Vagina (tissue), 2 donors: ENCODE results near the gene ATF6B. TPM values are rescaled to one million over a fixed set of nuclear protein-coding genes. Genes with fewer than 3 reads are reported as not detected.

ENCODE experiments used
- DNase-seq, 2 donors: peaks; one replicate each; pipeline ENCODE4 v3.0.0-alpha.2; 2017; ENCODE audit errors: extremely low spot score in 2 of 2
- H3K27ac ChIP-seq: fragments of 200-600 bp; sonication (generic); one replicate; pipeline ENCODE4 v1.5.1; 2019
- H3K27me3 ChIP-seq: fragments of 200-600 bp; sonication (generic); one replicate; pipeline ENCODE4 v1.5.1; 2019
- H3K36me3 ChIP-seq, 2 donors: fragments of 200-600 bp; sonication (generic); one replicate each; pipeline ENCODE4 v1.5.1; 2017 to 2019
- H3K4me1 ChIP-seq: fragments of 200-600 bp; sonication (generic); one replicate; pipeline ENCODE4 v1.5.1; 2019
- H3K4me3 ChIP-seq, 2 donors: fragments of 200-600 bp; sonication (generic); 1 replicate in 1 of 2; 2 replicates in 1 of 2; pipeline ENCODE4 v1.5.1; 2016 to 2019
- H3K9me3 ChIP-seq: fragments of 200-600 bp; sonication (generic); one replicate; pipeline ENCODE4 v1.5.1; 2019
- POLR2A ChIP-seq, 2 donors: fragments of 450-650 bp; IDR thresholded peaks; one replicate each; pipeline ENCODE4 v1.6.1; 2017; ENCODE audit warnings: antibody characterized with exemption in 2 of 2, mild to moderate bottlenecking in 2 of 2, moderate library complexity in 2 of 2
- POLR2AphosphoS5 ChIP-seq, 2 donors: sonication (generic); formaldehyde crosslinking; IDR thresholded peaks; one replicate each; pipeline ENCODE4 v1.9.0; 2017; ENCODE audit warnings: antibody characterized with exemption in 2 of 2, mild to moderate bottlenecking in 2 of 2, low read depth in 1 of 2; ENCODE audit not compliant: insufficient read depth in 1 of 2
- intact Hi-C: fragments of 100-400 bp; cut with DNase I; formaldehyde crosslinking; loops from one replicate; pipeline ENCODE4 v1.15.1; 2023
- total RNA-seq: library from RNA; depleted of rRNA; stranded (reverse); fragments of >200 nt; gene quantifications from one replicate; pipeline ENCODE4 v1.2.3, GENCODE V29; 2016
- TF ChIP-seq, protein P1 (sequence below), 3 experiments: fragments of 450-650 bp in 2 of 3; fragments of 200-600 bp in 1 of 3; sonication (generic) in 1 of 3; IDR thresholded peaks; one replicate each; pipeline ENCODE4 v1.5.1; 2017 to 2019; ENCODE audit warnings: antibody characterized with exemption in 3 of 3, mild to moderate bottlenecking in 2 of 3, moderate library complexity in 2 of 3

Gene ATF6B
- total RNA-seq, 1 donor from 2014 or later: 76.6 TPM

DNA sequence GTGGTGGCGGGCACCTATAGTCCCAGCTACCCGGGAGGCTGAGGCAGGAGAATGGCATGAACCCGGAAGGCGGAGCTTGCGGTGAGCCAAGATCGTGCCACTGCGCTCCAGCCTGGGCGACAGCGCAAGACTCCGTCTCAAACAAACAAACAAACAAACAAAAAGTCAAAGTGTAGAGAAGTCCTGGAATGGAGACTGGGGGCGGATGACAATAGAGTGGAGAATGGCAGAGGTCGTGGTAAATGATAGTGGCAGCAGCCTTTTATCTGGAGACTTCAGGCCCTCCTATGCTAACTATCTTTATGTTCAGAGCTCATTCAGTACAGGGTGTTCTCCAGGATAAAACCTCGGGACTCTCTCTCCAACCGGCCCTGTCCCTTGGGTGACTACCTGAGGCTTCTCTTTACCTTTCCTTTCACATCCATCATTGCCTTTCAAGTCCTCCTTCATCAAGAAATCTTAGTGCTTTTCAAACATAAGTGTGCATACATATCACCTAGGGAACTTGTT lies 3.4 kb upstream of the ATF6B start:
- H3K27me3 ChIP-seq: no peaks in the 10 kb centered on the region
- H3K36me3 ChIP-seq: peaks cover 0 to 5% of the 10 kb centered on the region in 2 donors
- no peak overlapping the region for H3K27ac ChIP-seq
- TF ChIP-seq POLR2A (IDR thresholded peaks at IDR 0.05) (no peak), POLR2AphosphoS5 (IDR thresholded peaks at IDR 0.05; ENCODE audit: insufficient read depth in 1 of 2, low read depth in 1 of 2) (no peak)
- TF ChIP-seq, protein P1, sequence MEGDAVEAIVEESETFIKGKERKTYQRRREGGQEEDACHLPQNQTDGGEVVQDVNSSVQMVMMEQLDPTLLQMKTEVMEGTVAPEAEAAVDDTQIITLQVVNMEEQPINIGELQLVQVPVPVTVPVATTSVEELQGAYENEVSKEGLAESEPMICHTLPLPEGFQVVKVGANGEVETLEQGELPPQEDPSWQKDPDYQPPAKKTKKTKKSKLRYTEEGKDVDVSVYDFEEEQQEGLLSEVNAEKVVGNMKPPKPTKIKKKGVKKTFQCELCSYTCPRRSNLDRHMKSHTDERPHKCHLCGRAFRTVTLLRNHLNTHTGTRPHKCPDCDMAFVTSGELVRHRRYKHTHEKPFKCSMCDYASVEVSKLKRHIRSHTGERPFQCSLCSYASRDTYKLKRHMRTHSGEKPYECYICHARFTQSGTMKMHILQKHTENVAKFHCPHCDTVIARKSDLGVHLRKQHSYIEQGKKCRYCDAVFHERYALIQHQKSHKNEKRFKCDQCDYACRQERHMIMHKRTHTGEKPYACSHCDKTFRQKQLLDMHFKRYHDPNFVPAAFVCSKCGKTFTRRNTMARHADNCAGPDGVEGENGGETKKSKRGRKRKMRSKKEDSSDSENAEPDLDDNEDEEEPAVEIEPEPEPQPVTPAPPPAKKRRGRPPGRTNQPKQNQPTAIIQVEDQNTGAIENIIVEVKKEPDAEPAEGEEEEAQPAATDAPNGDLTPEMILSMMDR (IDR thresholded peaks at IDR 0.05): no peak
- DNase-seq: no peak
- no peaks in the 10 kb centered on the region for H3K9me3 ChIP-seq
- H3K4me3 ChIP-seq: no peak overlapping the region
- peaks cover 30% of the 10 kb centered on the region for H3K4me1 ChIP-seq
- intact Hi-C loops: no loop called here

DNA sequence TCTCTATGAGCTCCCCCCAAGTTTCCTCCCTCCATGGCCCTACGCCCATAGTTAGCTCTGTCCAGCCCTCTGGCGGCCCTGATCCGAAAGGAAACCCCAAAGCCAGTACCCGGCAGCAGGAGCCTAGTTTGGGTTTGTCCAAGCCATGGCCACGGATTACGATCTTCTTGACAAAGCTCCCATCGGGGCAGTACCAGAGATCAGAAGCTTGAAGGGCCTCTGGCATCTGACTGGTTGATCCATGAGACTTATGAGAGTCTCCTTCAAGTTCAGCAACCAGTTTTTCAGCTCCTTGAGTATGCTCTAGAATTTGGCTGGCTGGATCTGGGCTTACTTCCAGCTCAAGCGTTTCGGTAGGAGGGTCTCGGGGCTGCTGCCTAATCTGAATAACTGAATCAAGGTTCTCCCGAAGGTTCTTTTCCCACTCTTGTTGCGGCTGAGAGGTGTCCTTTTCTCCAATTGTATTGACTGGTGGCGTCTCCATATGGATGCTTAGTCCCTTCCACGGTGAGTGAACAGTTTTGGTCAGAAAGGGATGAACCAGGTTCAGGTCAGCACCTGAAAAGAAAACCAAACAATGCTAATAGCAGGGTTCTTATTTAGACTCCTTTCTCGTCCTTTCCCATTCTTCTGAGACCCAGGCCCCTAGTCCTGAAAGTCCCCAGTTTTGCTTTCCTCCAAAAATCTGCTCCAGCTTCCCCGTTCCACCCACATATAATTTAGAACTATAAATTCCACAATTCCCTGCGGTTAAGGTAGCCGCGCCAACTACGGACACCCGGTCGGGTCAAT lies 1.4 kb upstream of the ATF6B start:
- peak in 1 of 2 donors; percentile 86 for DNase-seq
- Histone ChIP-seq H3K27ac (peak overlapping the region; percentile 88), H3K4me1 (peaks cover 38% of the 10 kb centered on the region), H3K27me3 (no peaks in the 10 kb centered on the region), H3K36me3 (peaks cover 0 to 16% of the 10 kb centered on the region in 2 donors), H3K9me3 (no peaks in the 10 kb centered on the region), H3K4me3 (peak overlapping the region; percentile 63 to 67)
- TF ChIP-seq POLR2AphosphoS5 (IDR thresholded peaks at IDR 0.05; ENCODE audit: insufficient read depth in 1 of 2, low read depth in 1 of 2): no peak
- TF ChIP-seq, protein P1 (IDR thresholded peaks at IDR 0.05): no peak
- TF ChIP-seq POLR2A (IDR thresholded peaks at IDR 0.05): no peak
- intact Hi-C loops: loop anchor here (10.0 kb wide), 2 partner anchors 45 to 115 kb away; partner anchors contain the start of genes AGPAT1 and RNF5

DNA sequence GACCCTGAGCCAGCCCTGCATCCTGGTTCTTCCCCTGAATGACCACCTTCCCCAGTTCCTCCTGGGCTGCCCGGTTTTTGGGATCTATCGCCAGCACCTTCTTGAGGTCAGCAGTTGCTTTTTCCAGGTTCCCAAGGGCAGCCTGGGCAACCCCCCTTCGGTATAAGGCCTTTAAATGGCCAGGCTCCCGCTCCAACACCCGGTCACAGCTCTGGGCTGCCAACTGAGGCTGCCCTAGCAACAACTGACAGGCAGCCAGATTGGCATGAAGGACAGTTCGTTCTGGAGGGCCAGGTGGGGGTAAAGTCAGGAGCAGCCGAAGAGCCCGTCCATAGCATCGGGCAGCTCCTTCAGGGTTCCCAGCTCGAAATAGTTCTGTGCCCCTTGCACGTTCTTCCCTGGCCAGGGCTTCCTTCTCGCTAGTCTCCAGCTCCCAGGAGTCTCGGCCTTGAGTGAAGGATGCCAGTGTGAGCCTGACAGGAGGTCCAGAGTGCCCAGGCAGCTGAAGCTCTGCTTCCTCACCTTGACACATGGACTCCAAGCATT lies 778 bp upstream of the ATF6B start:
- Histone ChIP-seq H3K4me1 (peaks cover 38% of the 10 kb centered on the region), H3K27ac (peak overlapping the region; percentile 88), H3K36me3 (peaks cover 0 to 22% of the 10 kb centered on the region in 2 donors), H3K9me3 (no peaks in the 10 kb centered on the region), H3K27me3 (no peaks in the 10 kb centered on the region), H3K4me3 (peak overlapping the region; percentile 63 to 67)
- intact Hi-C loops: loop anchor here (10.0 kb wide), 2 partner anchors 46 to 116 kb away; partner anchors contain the start of genes AGPAT1 and RNF5
- no peak for TF ChIP-seq POLR2AphosphoS5 (IDR thresholded peaks at IDR 0.05; ENCODE audit: insufficient read depth in 1 of 2, low read depth in 1 of 2)
- TF ChIP-seq POLR2A (IDR thresholded peaks at IDR 0.05): no peak
- TF ChIP-seq, protein P1 (IDR thresholded peaks at IDR 0.05): no peak
- peak in 1 of 2 donors; percentile 86 for DNase-seq

DNA sequence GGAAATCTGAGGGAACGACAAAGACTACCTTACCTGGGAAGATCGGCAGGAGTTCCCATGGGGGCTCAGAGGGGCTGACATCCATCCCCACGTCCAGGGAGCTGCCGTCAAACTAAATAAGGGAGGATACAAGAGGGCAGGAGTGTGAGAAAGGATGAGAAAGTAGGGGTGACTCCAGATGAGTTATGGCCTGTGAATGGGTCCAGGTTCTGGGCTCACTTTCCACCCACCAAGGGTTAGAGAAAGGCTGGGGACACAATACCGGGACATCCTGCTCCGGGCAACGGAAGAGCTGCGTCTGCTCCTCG lies 683 bp downstream of the ATF6B start:
- intact Hi-C loops: loop anchor here (10.0 kb wide), 2 partner anchors 47 to 117 kb away; partner anchors contain the start of genes AGPAT1 and RNF5

More for the DNA sequence above, 683 bp downstream of the ATF6B start:
- no peaks in the 10 kb centered on the region for H3K9me3 ChIP-seq
- peak overlapping the region; percentile 88 for H3K27ac ChIP-seq
- H3K36me3 ChIP-seq: peaks cover 0 to 29% of the 10 kb centered on the region in 2 donors
- H3K27me3 ChIP-seq: no peaks in the 10 kb centered on the region
- DNase-seq: peak in 1 of 2 donors; percentile 87
- no peak for TF ChIP-seq POLR2A (IDR thresholded peaks at IDR 0.05)
- no peak for TF ChIP-seq POLR2AphosphoS5 (IDR thresholded peaks at IDR 0.05; ENCODE audit: insufficient read depth in 1 of 2, low read depth in 1 of 2)
- TF ChIP-seq, protein P1 (IDR thresholded peaks at IDR 0.05): no peak
- H3K4me1 ChIP-seq: peaks cover 38% of the 10 kb centered on the region
- H3K4me3 ChIP-seq: peak overlapping the region; percentile 67 to 97
